K562 (cell line): Measurements from ENCODE around the gene MAP4.

Experiments
- ELK1 ChIP-seq: sonication (generic); formaldehyde crosslinking; IDR thresholded peaks from 2 replicates; pipeline ENCODE4 v1.8.1; 2022; ENCODE audit warnings: missing genetic modification reagents
- JUN ChIP-seq, 2 experiments: sonication (generic) in 1 of 2; formaldehyde crosslinking in 1 of 2; IDR thresholded peaks; 2 replicates each; pipeline versions ENCODE4 v1.6.1 to v1.8.0; 2012 to 2022; ENCODE audit warnings: borderline replicate concordance in 2 of 2, mild to moderate bottlenecking in 2 of 2, improper control_type of control experiment in 1 of 2, low read depth in 1 of 2, low read length in 1 of 2, missing genetic modification reagents in 1 of 2
- MAX ChIP-seq: sonication (generic); formaldehyde crosslinking; IDR thresholded peaks from 2 replicates; pipeline ENCODE4 v1.9.0; 2022; ENCODE audit warnings: mild to moderate bottlenecking, missing genetic modification reagents
- POLR2AphosphoS5 ChIP-seq: IDR thresholded peaks from 2 replicates; pipeline ENCODE4 v1.6.1; 2011; ENCODE audit warnings: mild to moderate bottlenecking, low read depth, low read length, moderate library complexity; ENCODE audit not compliant: control insufficient read depth, insufficient read depth
- RBM15 ChIP-seq: fragments of 200-400 bp; formaldehyde crosslinking; IDR thresholded peaks from 2 replicates; pipeline ENCODE4 v1.6.1; 2018; ENCODE audit warnings: mild to moderate bottlenecking, low read length, moderate library complexity; ENCODE audit not compliant: insufficient read depth
- ZFP36 ChIP-seq: fragments of 150-350 bp; IDR thresholded peaks from 2 replicates; pipeline ENCODE4 v1.6.1; 2018; ENCODE audit warnings: low read length, low read depth; ENCODE audit not compliant: partially characterized antibody
- TF ChIP-seq, protein P1 (sequence below): IDR thresholded peaks from 3 replicates; pipeline ENCODE4 v1.6.1; 2011; ENCODE audit warnings: borderline replicate concordance, mild to moderate bottlenecking; ENCODE audit not compliant: insufficient read length, insufficient read depth

DNA sequence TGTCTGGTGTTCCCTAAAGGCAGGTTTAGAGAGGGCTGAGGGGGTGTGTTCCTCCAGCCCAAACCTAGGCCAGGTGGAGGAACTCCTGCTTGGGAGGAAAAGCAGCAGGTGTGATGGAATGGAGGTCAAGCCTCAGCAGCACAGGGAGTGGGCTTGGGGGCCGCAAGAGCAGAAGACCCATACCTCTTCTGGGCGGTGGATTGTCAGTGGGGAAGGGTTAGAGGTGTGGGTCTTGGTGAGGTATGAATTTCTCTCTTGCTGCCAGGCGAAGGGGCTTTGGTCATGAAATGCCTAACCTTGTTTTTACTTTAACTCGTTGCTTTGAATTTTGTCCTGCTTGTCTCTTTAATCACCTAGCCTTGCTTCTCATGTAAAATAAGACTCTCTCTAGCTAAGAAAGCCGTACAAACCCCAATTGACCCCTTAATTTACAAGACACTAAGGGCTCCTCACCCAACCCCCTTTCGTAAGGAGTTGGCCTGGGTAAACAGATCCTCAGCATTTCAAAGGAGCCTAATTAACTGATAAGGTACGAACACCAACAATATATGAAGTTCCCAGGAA is 174.3 kb downstream of the MAP4 start:
- no peak for TF ChIP-seq POLR2AphosphoS5
- no peak for TF ChIP-seq MAX
- no peak for TF ChIP-seq JUN (IDR thresholded peaks at IDR 0.05; ENCODE audit: borderline replicate concordance, low read depth, low read length)
- no peak for TF ChIP-seq JUN (CRISPR knock-in tag; IDR thresholded peaks at IDR 0.05; ENCODE audit: borderline replicate concordance)
- TF ChIP-seq, protein P1, sequence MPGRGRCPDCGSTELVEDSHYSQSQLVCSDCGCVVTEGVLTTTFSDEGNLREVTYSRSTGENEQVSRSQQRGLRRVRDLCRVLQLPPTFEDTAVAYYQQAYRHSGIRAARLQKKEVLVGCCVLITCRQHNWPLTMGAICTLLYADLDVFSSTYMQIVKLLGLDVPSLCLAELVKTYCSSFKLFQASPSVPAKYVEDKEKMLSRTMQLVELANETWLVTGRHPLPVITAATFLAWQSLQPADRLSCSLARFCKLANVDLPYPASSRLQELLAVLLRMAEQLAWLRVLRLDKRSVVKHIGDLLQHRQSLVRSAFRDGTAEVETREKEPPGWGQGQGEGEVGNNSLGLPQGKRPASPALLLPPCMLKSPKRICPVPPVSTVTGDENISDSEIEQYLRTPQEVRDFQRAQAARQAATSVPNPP = no peak
- TF ChIP-seq ELK1 (CRISPR knock-in tag) = no peak
- TF ChIP-seq ZFP36 = no peak
- no peak for TF ChIP-seq RBM15
